Measurements from ENCODE around the gene PRKD1.

DNA sequence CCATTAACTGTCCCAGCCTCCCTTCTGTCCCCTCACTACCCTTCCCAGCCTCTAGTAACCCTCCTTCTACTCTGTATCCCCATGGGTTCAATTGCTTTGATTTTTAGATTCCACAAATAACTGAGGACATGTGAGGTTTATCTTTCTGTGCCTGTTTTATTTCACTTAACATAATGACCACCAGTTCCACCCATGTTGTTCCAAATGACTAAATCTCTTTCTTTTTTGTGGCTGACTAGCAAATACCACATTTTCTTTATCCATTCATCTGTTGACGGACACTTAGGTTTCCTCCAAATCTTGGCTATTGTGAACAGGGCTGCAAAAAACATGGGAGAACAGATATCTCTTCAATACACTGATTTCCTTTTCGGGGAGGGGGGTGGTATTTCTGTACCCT lies 65.7 kb downstream of the PRKD1 start:
- no peak for TF ChIP-seq EZH2 (IDR thresholded peaks at IDR 0.05; ENCODE audit: low read length, missing control alignments)
- TF ChIP-seq, protein P1, sequence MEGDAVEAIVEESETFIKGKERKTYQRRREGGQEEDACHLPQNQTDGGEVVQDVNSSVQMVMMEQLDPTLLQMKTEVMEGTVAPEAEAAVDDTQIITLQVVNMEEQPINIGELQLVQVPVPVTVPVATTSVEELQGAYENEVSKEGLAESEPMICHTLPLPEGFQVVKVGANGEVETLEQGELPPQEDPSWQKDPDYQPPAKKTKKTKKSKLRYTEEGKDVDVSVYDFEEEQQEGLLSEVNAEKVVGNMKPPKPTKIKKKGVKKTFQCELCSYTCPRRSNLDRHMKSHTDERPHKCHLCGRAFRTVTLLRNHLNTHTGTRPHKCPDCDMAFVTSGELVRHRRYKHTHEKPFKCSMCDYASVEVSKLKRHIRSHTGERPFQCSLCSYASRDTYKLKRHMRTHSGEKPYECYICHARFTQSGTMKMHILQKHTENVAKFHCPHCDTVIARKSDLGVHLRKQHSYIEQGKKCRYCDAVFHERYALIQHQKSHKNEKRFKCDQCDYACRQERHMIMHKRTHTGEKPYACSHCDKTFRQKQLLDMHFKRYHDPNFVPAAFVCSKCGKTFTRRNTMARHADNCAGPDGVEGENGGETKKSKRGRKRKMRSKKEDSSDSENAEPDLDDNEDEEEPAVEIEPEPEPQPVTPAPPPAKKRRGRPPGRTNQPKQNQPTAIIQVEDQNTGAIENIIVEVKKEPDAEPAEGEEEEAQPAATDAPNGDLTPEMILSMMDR (conservative IDR thresholded peaks at IDR 0.05 in 1 of 2, IDR thresholded peaks at IDR 0.05 in 1 of 2; ENCODE audit: low read depth in 1 of 2, low read length in 2 of 2): no peak
